AG04449 (cell line): ENCODE measurements around the gene OTOF.

Experiments used
- CTCF ChIA-PET: fragments of 350-600 bp; formaldehyde crosslinking; extraction: SDS; loops from one replicate; lab custom pipeline; 2021; ENCODE audit warnings: antibody characterized with exemption; lab: Yijun Ruan, JAX
- POLR2A ChIA-PET: fragments of 400-600, 350-600 bp; formaldehyde crosslinking; extraction: SDS; loops from one replicate; lab custom pipeline; 2020; ENCODE audit warnings: antibody characterized with exemption, inconsistent platforms; lab: Yijun Ruan, JAX
- DNase-seq: peaks from one replicate; pipeline ENCODE4 v3.0.0-alpha.2; 2010; ENCODE audit warnings: low read depth, low spot score
- H3K4me3 ChIP-seq: 2 replicates; pipeline ENCODE4 v1.5.1; 2011; ENCODE audit warnings: low read depth, mild to moderate bottlenecking, control low read depth, low read length
- TF ChIP-seq, protein P1 (sequence below): IDR thresholded peaks from one replicate; pipeline ENCODE4 v1.5.1; 2011; ENCODE audit warnings: mild to moderate bottlenecking, moderate library complexity, low read length, control low read depth, inconsistent platforms; ENCODE audit not compliant: insufficient read depth; ENCODE audit errors: missing control alignments

Gene OTOF

DNA sequence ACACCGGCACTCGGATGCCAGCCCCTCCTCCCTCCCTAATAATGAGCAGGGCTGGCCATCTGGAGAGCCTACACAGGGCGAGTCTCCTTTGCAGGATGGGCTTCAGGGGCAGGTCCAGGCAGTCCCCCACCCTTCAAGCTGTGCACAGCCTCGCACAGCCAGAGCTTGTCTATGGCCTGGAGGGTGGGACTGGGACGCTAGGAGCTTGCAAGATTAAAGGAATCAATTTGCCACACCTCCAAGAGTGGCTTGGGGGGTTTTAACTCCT lies 43.9 kb upstream of the OTOF start:
- POLR2A ChIA-PET, result no interaction called here
- CTCF ChIA-PET, result no interaction called here
- TF ChIP-seq, protein P1, sequence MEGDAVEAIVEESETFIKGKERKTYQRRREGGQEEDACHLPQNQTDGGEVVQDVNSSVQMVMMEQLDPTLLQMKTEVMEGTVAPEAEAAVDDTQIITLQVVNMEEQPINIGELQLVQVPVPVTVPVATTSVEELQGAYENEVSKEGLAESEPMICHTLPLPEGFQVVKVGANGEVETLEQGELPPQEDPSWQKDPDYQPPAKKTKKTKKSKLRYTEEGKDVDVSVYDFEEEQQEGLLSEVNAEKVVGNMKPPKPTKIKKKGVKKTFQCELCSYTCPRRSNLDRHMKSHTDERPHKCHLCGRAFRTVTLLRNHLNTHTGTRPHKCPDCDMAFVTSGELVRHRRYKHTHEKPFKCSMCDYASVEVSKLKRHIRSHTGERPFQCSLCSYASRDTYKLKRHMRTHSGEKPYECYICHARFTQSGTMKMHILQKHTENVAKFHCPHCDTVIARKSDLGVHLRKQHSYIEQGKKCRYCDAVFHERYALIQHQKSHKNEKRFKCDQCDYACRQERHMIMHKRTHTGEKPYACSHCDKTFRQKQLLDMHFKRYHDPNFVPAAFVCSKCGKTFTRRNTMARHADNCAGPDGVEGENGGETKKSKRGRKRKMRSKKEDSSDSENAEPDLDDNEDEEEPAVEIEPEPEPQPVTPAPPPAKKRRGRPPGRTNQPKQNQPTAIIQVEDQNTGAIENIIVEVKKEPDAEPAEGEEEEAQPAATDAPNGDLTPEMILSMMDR, result no peak

GRCh38 chr2:26521054-26521912 lies 43.4 kb upstream of the OTOF start:
- no peak for DNase-seq
- CTCF ChIA-PET, result interaction anchor here (0.9 to 1.7 kb wide), 4 partner anchors 10 to 57 kb away, joined by 3 to 9 read pairs (median 4); no protein-coding TSS in a partner anchor
- TF ChIP-seq, protein P1, result peak; percentile 7
- POLR2A ChIA-PET, result no interaction called here
- no peak overlapping the region for H3K4me3 ChIP-seq

More for the DNA sequence above, 43.9 kb upstream of the OTOF start:
- no peak overlapping the region for H3K4me3 ChIP-seq
- DNase-seq, result no peak

- TF ChIP-seq, protein P1, result no peak
- no peak overlapping the region for H3K4me3 ChIP-seq
- DNase-seq, result no peak
- ChIA-PET CTCF (interaction anchor here (0.9 to 1.7 kb wide), 2 partner anchors 16 to 58 kb away, joined by 3 to 9 read pairs; no protein-coding TSS in a partner anchor), POLR2A (no interaction called here)
Observed at GRCh38 chr2:26520148-26520449, 42.2 kb upstream of the OTOF start.

- no peak overlapping the region for H3K4me3 ChIP-seq
- POLR2A ChIA-PET, result no interaction called here
- TF ChIP-seq, protein P1, result no peak
- DNase-seq, result no peak
- CTCF ChIA-PET, result interaction anchor here (1.7 kb wide), 1 partner anchor 58 kb away, joined by 9 read pairs; no protein-coding TSS in a partner anchor
Observed at GRCh38 chr2:26519396-26520147, 41.6 kb upstream of the OTOF start.

DNA sequence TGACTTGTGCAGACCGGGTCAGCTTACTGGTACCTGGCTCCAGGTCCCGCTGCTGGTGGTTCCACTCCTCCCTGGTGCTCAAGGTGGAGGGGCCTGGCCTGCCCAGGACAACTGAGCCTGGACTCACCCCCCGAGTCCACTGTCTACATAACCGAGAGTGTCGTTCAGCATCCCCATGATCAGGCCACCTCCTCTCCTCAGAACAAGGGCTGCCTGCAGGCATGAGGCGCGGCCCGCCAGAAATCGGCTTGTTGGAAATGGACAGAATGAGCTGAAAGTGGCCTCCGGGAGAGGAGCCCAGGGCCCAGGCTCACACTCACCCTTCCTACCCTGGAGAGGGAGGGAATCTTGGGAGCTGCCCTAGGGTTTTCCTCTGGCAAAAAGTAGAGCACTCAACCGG lies 38.9 kb upstream of the OTOF start:
- H3K4me3 ChIP-seq, result no peak overlapping the region
- CTCF ChIA-PET, result interaction anchor here (1.0 to 2.2 kb wide), 4 partner anchors 11 to 19 kb away, joined by 3 to 7 read pairs (median 4); no protein-coding TSS in a partner anchor
- TF ChIP-seq, protein P1, result no peak
- no peak for DNase-seq
- POLR2A ChIA-PET, result no interaction called here

DNA sequence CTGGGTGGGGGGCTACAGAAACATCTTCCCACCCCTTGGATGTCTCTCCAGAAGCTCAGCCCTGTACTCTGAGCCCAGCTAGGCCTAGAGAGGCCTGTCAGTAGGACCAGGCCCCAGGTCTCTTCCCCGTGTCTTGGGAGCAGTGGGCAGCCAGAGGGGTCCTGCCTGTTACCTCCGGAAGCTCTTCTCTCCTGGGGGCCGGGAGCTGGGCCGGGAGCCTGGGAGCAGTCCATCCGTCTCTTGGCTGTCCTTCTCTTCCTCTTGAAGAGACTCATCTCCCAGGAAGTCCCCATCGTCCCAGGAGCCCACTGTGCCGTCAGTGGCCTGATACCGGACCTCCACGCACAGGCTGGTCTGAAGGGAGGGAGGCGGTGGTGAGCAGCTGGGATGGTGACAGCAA lies 38.3 kb upstream of the OTOF start:
- POLR2A ChIA-PET, result no interaction called here

More for the DNA sequence above, 38.3 kb upstream of the OTOF start:
- TF ChIP-seq, protein P1, result no peak
- no peak overlapping the region for H3K4me3 ChIP-seq
- no peak for DNase-seq
- CTCF ChIA-PET, result interaction anchor here (0.7 to 2.7 kb wide), 4 partner anchors 11 to 228 kb away, joined by 3 to 9 read pairs (median 5); no protein-coding TSS in a partner anchor
